HTERT RPE-1 (cell line): ENCODE data around the gene SLC24A4.
"Not testable (repeated sequence)": the region's sequence is repeated elsewhere in the genome, so short reads cannot be mapped to it uniquely, and the experiment has no call there.

ENCODE experiments used
- in situ Hi-C: fragments of 300-500 bp; cut with MboI; formaldehyde crosslinking; loops from 4 replicates; pipeline ENCODE4 v1.14.3; 2020; ENCODE audit warnings: low sequenced_read_pairs

Gene SLC24A4

DNA sequence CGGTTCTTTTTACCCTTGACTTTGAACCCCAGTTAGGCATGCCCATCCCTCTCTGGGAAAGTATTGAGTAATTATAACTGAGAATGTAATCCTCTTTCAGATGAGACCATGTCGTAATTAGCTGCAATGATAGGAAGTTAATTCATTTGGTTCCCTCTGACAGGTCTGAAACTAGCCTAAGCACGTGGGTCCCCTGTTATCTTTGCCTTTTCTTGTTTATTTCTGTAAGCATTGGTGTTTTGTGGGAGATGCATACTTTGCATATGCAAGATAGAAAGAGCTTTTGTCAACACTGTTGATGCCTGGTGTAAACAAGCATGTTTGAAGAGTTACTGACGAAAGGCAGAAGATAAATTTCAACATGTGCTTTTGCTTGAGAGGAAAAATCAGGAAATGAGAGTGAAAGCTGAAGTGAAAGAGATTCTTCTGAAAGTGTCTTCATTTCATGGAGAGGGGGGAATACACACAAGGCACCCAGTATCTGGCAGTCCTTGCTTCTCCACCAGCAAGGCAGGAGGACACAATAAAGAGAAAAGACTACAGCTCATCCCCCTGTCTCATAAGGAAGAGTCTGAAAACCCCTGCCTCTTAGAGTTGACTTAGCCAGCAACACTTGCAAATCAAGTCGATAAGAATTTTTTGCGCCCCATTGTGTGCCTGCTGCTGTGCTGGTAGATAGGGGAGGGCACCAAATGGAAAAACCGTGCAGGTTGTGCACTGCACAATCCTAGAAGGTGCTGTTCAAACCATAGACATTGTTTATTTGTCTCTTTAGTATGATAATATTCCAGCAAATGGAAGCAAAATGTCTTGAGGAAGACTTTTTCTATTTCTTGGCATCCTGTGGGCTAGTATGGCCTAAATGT is 77.8 kb downstream of the SLC24A4 start:
- in situ Hi-C loops = no loop called here

DNA sequence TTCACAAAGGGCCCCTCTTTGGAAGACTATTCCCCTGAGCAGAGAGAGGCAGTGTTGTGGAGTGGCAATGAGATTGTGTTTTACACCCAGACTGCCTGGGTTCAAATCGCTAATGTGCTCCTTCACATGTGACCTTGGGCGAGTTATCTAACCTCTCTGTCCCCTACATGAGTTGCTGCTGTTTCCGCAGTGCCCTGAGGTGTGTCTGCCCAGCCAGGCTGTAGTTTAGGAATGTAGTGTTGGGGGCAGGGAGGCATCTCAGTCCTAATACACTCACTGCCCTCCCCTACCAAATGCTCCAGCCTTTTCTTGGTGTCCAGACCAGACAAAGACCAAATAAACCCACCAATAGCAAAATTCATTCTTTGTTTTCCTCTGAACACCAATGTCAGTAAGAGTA is 78.6 kb downstream of the SLC24A4 start:
- in situ Hi-C loops = no loop called here

DNA sequence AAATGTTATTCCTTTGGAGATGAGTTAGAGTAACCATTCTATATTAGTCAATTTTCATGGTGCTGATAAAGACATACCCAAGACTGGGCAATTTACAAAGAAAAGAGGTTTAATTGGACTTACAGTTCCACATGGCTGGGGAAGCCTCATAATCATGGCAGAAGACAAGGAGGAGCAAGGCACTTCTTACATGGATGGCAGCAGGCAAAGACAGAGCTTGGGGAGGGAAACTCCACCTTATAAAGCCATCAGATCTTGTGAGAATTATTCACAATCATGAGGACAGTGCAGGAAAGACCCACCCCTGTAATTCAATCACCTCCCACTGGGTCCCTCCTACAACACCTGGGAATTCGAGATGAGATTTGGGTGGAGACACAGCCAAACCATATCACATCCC is 79.5 kb downstream of the SLC24A4 start:
- in situ Hi-C loops = not testable (repeated sequence)

DNA sequence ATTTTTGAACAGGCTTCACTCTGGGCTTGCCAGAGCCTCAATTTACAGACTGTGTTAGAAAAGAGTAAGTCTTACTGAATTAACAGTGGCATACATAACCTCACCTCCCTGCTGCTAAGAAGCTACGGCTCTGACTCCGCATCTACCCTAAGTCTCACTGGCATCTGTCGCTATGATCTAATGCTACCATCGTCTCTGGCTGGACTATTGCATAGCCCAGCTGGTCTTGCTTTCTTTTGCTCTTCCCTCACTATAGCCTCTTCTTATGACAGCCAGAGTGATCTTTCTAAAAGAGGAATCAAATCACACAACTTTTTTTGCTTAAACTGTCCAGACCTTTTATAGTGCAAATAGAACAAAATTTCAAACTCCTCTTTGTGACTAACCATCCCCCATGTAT is 81.1 kb downstream of the SLC24A4 start:
- in situ Hi-C loops = no loop called here

DNA sequence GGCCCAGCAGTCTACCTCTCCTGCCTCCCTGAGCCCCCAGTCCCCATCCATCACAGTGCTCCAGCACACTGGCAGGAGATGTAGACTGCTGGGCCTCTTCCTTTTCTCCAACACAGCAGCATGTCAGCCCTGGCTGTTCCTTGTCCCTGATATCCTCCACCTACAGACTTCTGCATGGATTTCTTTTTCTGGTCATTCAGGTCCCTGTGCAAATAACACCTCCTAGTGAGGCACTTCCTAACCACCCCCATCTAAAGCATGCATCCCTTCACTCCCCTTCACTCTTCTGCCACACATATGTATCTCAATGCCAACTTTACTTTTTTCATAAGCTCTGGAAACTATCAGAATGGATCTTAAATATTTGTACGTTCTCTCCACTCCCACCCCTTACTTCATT is 81.5 kb downstream of the SLC24A4 start:
- in situ Hi-C loops = no loop called here

DNA sequence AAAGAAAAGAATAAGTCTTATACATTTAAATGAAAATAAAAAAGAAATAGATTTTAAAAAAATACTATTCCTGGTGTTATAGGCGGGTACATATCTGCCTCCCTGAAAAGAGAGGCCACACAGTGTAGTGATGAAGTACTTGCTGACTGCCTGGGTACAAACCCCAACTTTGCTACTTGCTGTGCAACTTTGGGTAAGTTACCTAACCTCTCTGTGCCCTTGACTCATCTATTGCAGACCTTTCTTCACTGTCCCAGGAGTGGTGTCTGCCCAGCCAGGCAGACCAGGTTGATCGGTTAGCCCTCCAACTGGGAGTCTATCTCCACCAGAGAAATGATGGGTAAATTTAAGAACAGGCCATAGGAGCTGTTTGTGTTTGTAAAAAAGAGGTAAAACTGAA is 82.0 kb downstream of the SLC24A4 start:
- in situ Hi-C loops = no loop called here

DNA sequence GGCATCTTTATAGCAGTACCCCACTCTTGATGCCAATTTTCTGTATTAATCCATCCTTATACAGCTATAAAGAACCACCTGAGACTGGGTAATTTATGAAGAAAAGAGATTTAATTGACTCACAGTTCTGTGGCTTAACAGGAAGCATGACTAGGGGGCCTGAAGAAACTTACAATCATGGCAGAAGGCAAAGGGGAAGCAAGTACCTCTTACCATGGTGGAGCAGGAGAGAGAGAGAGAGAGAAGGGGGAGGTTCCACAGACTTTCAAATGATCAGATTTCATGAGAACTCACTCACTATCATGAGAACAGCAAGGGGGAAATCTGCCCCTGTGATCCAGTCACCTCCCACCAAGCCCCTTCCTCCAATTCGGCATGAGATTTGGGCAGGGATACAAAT is 84.4 kb downstream of the SLC24A4 start:
- in situ Hi-C loops = no loop called here

DNA sequence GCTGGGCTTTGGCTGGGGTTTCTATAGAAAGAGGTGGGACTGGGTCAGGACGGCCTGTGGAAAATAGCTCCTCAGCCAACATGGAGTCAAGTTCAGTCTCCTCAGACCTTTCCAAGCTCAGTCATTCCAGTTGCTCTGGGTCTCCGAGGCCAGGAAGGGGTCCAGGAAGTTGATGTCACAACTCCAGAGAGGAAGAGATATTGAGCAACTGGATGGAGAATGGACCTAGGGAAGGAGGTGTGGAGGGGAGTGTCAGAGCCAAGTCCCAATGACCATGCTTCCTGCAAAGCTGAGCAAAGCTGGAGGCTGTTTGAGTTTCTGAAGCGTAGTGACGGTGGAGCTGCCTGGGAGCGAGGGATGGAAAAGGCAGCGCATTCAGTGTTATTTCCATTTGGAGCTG is 86.1 kb downstream of the SLC24A4 start:
- in situ Hi-C loops = no loop called here

DNA sequence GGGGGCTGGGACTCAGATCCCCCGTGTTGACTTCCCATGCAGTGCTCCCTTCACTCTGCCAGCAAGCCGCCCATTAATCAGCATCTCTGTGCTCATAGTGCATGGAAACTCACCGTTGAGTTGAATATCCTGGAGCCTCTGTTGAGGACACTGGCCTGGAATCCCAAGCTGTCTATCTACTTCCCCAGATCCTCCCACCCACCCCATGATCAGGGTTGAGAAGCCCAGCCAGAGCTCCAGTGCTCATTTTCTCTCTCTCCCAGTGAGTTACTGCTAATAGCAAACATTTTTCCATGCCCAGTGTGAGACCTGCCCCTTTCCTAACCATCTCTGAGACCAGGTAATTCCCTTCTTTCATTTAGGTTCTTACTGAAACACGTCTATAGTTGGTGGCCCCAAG is 88.2 kb downstream of the SLC24A4 start:
- in situ Hi-C loops = no loop called here

DNA sequence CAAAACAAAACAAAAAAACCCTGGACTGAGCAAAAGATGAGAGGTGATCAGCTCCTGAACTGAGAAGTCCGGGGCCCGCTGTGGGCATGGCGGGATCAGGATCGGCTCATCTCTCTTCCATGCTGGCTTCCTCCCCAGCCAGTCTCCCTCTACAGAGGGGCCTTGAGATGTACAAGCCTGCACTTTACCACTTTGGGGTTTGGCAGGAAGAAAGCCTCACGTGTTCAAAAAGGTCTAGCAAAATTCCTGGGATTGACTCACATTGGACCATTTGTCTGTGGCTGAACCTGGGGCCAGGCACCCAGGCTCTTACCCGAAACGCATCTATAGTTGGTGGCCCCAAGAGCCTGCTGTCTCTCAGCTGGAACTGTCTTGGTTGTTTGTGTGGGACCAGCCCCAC is 89.0 kb downstream of the SLC24A4 start:
- in situ Hi-C loops = no loop called here

DNA sequence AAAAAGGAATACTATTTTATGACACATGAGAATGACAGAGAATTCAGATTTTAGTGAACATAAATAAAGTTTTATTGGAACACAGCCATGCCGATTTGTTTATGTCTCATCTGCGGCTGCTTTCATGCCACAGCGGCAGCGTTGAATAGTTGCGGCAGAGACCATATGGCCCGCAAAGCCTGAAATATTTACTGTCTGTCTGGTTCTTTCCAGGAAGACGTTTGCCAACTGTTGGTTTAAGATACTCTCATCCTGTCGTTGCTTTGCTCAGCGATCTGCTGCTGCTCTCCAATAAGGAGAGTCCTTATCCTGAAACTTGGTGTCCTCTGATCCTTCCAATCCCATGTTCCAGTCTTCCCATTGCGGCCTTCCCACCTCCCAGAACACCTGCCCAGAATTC is 89.9 kb downstream of the SLC24A4 start:
- in situ Hi-C loops = no loop called here

DNA sequence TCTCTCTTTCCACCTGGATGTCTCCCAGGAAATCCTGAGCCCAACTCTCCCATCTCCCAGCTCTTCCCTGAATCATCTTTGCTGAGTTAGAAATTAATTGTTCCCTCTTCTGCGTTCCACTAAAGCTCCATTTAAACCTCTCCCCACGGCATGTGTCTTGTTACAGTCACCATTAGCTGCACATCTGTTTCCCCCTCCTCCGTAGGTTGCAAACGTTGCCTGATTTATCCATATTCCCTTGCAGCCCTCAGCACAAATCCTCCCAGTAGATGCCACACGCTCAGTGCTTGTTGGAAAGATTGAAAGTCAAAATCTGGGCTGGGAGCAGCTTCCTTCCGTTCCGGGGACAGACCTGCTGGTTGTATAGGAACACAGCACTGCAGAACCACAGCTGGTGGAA is 90.4 kb downstream of the SLC24A4 start:
- in situ Hi-C loops = no loop called here

DNA sequence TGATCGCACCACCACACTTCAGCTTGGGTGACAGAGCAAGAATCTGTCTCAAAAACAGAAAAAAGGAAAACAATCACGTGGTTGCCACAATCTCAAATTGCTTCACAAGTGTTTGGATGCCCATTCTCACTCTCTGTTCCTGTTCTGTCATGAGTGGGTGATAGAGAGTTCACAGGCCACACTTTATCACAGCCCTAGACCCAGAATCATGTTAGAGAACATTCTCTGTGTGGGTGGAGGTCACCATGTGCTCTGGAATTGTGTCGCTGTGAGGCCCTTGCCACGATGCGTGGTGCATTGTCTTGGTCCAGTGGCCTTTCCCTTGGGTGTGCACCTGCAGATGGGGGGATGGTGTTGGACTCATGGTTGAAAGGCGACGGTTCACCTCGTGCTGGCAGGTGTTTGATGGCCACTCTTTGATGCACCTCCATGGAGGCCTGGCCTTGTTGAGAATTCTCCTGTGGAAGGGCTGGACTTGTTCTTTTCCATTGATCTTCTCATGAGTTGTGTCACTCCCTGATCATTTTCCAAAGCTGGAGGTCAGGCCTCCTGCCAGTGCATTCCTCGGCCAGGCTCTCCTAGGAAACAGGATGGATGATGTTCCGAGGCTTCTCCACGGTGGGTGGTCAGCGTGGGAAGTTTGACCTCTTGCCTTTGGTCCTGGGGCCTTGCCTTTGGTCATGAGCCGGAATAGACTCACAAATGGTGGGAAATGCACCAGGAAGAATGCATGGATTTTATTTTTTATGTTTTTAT is 91.9 kb downstream of the SLC24A4 start:
- in situ Hi-C loops = no loop called here

DNA sequence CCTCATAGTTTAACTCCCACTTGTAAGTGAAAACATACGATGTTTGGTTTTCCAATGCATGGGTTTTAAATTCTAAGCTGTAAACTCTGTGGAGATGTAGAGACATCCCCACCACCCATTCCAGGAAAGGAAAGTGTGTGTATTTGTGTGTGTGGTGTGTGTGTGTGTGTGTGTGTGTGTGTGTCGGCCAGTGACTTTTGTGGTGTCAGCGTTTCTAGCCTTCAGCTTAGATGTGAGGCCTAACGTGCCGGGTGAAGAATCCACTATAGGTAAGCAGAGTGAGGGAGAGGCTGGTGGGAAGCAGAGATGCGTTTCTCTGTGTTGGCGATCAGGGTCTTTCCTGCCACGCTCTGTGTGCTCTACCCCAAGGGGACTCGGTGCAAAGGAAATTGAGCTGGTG is 93.0 kb downstream of the SLC24A4 start:
- in situ Hi-C loops = no loop called here

DNA sequence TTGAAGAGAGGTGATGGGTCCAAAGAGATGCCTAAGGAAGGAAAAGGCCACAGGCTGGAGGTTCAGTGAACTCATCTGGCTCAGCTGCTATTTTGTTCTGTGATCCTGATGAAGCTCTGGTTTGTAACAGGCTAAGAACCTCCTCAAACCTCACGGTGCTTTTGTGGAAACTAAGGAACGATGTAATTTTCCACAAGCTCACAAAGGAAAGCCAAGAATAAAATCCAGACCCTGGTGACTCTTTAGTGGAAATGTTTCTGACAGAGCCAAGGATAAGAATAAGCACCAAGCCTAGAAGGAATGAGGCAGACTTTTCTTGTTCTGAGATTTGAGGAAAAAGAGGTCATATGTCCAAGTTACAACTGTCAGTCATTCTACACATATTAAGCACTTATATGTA is 93.6 kb downstream of the SLC24A4 start:
- in situ Hi-C loops = no loop called here

DNA sequence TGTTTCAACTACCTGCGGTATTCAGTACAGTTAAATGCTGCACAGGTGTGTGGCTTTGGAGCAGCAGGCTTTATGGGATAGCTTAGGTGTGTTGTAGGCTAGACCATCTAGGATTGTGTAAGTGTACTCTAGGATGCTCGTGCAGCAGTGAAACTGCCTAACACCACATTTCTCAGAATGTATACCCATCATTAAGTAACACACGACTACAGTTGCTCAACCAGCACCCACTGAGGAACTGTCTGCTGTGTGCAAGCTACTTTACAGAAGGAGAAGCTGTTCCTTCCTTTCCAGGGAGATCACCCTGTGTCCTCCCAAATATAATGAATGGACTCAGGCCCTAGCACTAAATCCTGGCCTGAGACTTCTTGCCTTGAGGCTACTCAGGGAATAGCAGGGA is 94.8 kb downstream of the SLC24A4 start:
- in situ Hi-C loops = no loop called here

DNA sequence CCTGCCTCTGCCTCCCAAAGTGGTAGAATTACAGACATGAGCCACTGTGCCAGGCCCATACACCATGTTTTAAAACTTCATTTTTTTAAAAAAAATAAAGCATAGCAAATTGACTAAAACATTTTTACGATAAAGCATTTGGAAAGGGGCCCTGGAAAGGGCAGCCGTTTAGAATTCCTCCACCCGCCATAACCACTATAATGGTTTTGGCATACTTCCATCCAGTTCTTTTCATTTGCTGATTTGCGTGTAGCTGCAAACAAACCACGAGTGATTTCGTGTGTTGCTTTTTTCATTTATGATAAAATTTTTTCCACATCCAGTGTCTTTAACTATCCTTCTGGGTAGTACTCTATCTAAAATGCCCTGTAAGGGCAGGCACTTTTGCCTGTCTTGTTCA is 98.8 kb downstream of the SLC24A4 start:
- in situ Hi-C loops = no loop called here

DNA sequence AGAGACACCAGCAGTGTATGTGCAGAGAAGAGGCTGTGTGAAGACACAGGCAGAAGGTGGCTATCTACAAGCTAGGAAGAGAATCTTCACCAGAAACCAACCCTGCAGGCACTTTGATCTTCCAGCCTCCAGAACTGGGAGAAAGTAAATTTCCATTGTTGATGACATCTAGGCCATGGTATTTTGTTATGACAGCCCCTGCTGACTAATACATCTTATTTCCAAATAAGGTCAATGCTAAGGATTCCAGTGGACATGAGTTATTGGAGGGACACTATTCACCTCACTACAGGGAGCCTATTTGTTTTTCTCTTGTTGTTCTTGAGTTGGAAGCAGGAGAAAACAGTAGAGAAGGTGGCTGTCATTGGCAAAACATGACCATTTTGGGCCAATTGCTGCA is 102.1 kb downstream of the SLC24A4 start:
- in situ Hi-C loops = no loop called here

DNA sequence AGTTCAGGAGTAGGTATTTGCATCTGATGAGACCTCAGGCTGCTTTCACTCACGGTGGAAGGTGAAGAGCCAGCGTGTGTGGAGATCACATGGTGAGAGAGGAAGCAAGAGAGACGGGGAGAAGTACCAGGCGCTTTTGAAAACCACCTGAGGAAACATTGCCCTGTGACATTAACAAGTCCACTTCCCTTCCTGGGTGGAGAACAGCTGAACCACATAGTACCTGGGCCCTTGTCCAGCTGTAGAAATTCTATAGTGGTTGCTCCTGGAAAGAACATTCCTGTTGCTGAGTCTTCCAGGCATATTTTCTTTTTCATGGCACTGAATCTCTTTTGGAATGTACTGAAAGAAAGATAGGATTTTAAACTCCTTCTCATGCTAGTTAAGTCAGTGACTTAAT is 103.3 kb downstream of the SLC24A4 start:
- in situ Hi-C loops = no loop called here

DNA sequence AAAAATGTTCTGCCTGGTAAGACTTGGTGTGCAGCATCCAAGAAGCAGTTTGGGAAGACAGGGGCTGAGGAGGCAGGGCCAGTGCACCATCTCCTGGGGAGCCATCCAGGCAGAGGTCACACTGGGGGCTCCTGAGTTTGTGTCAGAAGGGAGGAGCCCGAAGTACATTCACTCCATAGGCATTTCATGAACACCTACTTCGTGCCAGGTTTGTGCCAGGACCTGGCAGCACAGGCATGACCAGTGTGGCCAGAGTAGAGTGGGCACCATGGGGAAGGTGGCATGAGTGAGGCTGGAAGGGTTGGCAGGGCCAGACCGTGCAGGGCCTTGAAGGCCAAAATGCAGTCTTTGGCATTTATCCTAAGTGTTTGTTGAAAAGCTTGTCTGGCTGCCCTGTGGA is 104.1 kb downstream of the SLC24A4 start:
- in situ Hi-C loops = no loop called here

DNA sequence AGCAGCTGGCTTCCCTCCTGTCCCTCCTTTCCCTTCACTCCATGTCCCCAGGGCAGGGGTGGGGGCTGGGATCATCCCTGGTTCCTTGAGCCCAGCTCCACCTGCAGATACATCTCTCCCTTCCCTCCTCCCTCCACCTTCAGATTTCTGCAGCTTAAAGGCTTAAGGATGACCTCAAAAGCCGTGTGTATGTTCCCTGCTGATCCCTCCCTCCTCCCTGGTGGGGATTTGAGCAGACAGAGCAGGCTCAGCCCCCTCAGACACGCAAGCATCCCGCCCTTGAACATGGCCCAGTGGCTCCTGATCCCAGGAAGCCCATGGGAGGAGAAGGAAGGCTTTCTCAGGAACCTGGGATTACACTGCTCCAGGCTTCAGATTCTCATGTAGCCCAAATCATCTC is 107.7 kb downstream of the SLC24A4 start:
- in situ Hi-C loops = no loop called here

DNA sequence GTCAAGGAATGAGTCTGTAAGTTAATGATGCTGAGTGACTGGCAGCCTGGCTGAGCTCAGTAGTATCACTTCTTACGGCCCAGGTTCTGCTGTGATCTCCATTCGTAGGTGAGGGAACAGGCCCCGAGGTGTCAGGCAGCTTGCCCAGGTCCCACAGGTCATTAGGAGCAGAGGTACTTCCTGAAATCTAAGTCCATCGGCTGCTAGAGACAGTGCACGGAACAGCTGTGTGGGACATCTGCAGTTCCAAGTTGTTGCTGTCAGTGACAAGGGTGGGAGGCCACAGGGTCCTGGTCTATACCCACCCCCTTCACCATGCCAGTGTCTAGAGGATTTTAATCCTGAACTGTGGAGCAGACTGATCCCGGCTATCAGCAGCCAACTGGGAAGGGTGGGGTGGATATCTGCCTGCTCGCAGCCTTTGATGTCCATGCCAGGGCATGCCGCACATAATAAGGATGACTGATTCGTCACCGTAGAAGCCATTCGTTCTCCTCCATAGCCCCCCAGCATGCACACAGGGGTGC is 108.3 kb downstream of the SLC24A4 start:
- in situ Hi-C loops = no loop called here
